Measurements from ENCODE around the gene SAMD5. TPM values are rescaled to one million over a fixed set of nuclear protein-coding genes. Genes with fewer than 3 reads are reported as not detected.

The SAMD5 gene
- total and polyA plus RNA-seq, 2 of the 8 experiments (the other 6 are each of a cell fraction or from before 2014, with no cell fraction given), result 0.02 to 0.04 TPM

- H3K23ac ChIP-seq (ENCODE audit: insufficient read length), result no peak overlapping the region
- no peak overlapping the region for H2BK12ac ChIP-seq (ENCODE audit: low read depth, low read length)
- H4K91ac ChIP-seq (replicated peaks; ENCODE audit: insufficient read length, low read length), result no peak overlapping the region
- no peak overlapping the region for H4K8ac ChIP-seq (ENCODE audit: extremely low read depth, insufficient read depth, low read length)
- H2AK5ac ChIP-seq (ENCODE audit: low read depth, low read length), result no peak overlapping the region
- no peak overlapping the region for H3K4me2 ChIP-seq (ENCODE audit: insufficient read depth in 1 of 2, low read depth in 2 of 2, low read length in 2 of 2)
- no peaks in the 10 kb centered on the region for H3K4me1 ChIP-seq (replicated peaks in 1 of 4; ENCODE audit: control insufficient read depth in 3 of 4, insufficient read depth in 4 of 4, low read length in 3 of 4)
- H2BK15ac ChIP-seq (ENCODE audit: low read length), result no peak overlapping the region
- H3K36me3 ChIP-seq (ENCODE audit: control insufficient read depth in 2 of 4, insufficient read depth in 4 of 4, low read length in 3 of 4), result no peaks in the 10 kb centered on the region
- POLR2A ChIA-PET (ENCODE audit: partially characterized antibody), result no interaction called here
- H2AFZ ChIP-seq (ENCODE audit: low read length), result no peak overlapping the region
- H3K79me2 ChIP-seq (ENCODE audit: control insufficient read depth in 1 of 2, insufficient read depth in 2 of 2, low read length in 2 of 2), result no peaks in the 10 kb centered on the region
- no peak overlapping the region for H3K27ac ChIP-seq (ENCODE audit: low read depth, low read length)
- H4K20me1 ChIP-seq (replicated peaks in 1 of 2; ENCODE audit: control insufficient read depth in 1 of 2, insufficient read depth in 2 of 2, low read length in 2 of 2), result no peaks in the 10 kb centered on the region
- DNase-seq (ENCODE audit: low read depth in 1 of 2, low spot score in 2 of 2), result no peak
- no peak overlapping the region for H3K14ac ChIP-seq (ENCODE audit: insufficient read length)
- no peaks in the 10 kb centered on the region for H3K9me3 ChIP-seq (ENCODE audit: insufficient read depth in 2 of 2, low read depth in 1 of 2, low read length in 1 of 2)
- 94% methylated on average over 6 of the region's 6 CpGs; no CpG with 5 or more reads in 1 of the 2 experiments for WGBS, 2 experiments (ENCODE audit: extremely low coverage in 1 of 2, insufficient coverage in 1 of 2, insufficient read length in 1 of 2, insufficient replicate concordance in 2 of 2, low coverage in 1 of 2, low lambda C conversion rate in 2 of 2, missing lambda C conversion rate in 1 of 2)
- H2BK20ac ChIP-seq (ENCODE audit: low read length), result no peak overlapping the region
- FAIRE-seq, result no peak
- H3K56ac ChIP-seq (replicated peaks; ENCODE audit: insufficient read length, low read depth, low read length), result no peak overlapping the region
- no peaks in the 10 kb centered on the region for H3K23me2 ChIP-seq (ENCODE audit: low read depth, low read length)
- no peak overlapping the region for H3K4me3 ChIP-seq (ENCODE audit: extremely low read depth in 1 of 4, insufficient read depth in 2 of 4, low read depth in 3 of 4, low read length in 4 of 4)
- CTCF ChIA-PET (ENCODE audit: partially characterized antibody), result interaction anchor here (1.2 kb wide), 1 partner anchor 27 kb away, joined by 4 read pairs; no protein-coding TSS in a partner anchor
- H3K9ac ChIP-seq (replicated peaks in 1 of 4; ENCODE audit: extremely low read depth in 1 of 4, low read depth in 3 of 4, low read length in 3 of 4), result no peak overlapping the region
- H2BK120ac ChIP-seq (replicated peaks; ENCODE audit: low read depth, low read length), result no peak overlapping the region
- no peak overlapping the region for H3K4ac ChIP-seq (replicated peaks; ENCODE audit: insufficient read length, low read depth, low read length)
- H3K79me1 ChIP-seq (ENCODE audit: low read depth, low read length), result no peaks in the 10 kb centered on the region
- H4K5ac ChIP-seq (ENCODE audit: insufficient read length, low read depth, low read length), result no peak overlapping the region
- no peak overlapping the region for H3K18ac ChIP-seq (ENCODE audit: extremely low read depth, low read length)
- H2BK5ac ChIP-seq (ENCODE audit: low read depth, low read length), result no peak overlapping the region
- no peak for TF ChIP-seq CHD2 (IDR thresholded peaks at IDR 0.05; ENCODE audit: low read length)
- no peak for TF ChIP-seq RFX5 (IDR thresholded peaks at IDR 0.05; ENCODE audit: borderline replicate concordance, low read depth, low read length)
- TF ChIP-seq CREB1 (IDR thresholded peaks at IDR 0.05), result no peak
- no peak for TF ChIP-seq EGR1 (IDR thresholded peaks at IDR 0.05; ENCODE audit: borderline replicate concordance, low read depth, low read length)
- H3K27me3 ChIP-seq (replicated peaks in 1 of 4; ENCODE audit: control insufficient read depth in 3 of 4, extremely low read depth in 1 of 4, insufficient read depth in 3 of 4, low read length in 3 of 4), result no peaks in the 10 kb centered on the region
These were observed 110.4 kb downstream of the SAMD5 start for GRCh38 chr6:147618927-147619326.

Data from H1 (cell line).